Neural progenitor cell (in vitro differentiated cells): Measurements from ENCODE around the gene CHCHD6.

Source experiments
- EZH2 ChIP-seq: fragments of 200-600 bp; sonication (generic); IDR thresholded peaks from 2 replicates; pipeline ENCODE4 v1.6.1; 2017; ENCODE audit warnings: antibody characterized with exemption, mild to moderate bottlenecking, moderate library complexity
- TF ChIP-seq, protein P1 (sequence below): fragments of 200-600 bp; sonication (generic); IDR thresholded peaks from 2 replicates; pipeline ENCODE4 v1.5.1; 2017; ENCODE audit warnings: antibody characterized with exemption, mild to moderate bottlenecking

DNA sequence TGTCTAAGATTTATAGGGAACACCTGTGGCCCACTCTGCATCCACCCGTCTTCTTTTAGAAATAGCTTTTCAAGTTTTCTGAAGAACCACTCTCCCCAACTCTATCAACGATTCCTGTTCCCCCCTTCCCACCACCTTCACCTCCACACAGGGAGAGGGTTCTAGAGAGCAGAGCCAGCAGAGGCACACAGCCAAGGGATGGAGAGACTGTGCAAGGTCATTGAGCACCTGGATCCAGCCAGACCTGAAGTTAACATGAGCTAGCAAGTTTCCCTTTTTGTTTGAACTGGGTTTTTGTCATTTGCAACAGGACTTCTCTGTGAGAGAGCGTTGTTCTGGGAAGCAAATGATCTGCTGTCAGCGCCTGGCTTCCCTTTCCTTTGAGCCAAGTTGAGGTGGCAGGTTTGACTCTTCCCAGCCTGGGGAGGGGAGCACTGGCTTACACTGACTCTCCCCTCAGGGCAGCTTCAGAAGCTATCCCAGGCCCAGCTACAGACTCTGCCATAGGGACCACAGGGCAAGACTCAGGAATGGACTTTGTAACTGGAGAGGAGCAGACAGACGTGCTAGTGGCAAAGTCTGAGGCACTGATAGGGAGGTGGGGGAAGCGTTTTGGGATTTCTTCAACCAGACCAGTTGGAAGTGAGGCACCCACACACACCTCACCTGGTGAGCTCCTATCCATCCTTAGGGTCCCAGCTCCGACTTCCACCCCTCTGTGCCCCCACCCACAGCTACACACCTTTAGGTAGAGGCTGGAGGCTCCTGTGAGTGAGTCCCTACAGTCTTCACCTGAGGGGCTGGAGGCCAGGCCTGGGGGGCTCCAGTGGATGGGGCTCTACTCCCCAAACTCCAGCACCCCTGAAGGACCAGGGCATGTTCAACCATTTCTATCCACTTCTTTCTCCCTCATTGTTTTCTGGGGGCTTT is 259.5 kb downstream of the CHCHD6 start:
- TF ChIP-seq, protein P1, sequence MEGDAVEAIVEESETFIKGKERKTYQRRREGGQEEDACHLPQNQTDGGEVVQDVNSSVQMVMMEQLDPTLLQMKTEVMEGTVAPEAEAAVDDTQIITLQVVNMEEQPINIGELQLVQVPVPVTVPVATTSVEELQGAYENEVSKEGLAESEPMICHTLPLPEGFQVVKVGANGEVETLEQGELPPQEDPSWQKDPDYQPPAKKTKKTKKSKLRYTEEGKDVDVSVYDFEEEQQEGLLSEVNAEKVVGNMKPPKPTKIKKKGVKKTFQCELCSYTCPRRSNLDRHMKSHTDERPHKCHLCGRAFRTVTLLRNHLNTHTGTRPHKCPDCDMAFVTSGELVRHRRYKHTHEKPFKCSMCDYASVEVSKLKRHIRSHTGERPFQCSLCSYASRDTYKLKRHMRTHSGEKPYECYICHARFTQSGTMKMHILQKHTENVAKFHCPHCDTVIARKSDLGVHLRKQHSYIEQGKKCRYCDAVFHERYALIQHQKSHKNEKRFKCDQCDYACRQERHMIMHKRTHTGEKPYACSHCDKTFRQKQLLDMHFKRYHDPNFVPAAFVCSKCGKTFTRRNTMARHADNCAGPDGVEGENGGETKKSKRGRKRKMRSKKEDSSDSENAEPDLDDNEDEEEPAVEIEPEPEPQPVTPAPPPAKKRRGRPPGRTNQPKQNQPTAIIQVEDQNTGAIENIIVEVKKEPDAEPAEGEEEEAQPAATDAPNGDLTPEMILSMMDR: no peak
- TF ChIP-seq EZH2: no peak
